Mucosa of stomach (tissue), 1 donor: ENCODE measurements around the gene SLK.

ENCODE experiments used
- H3K27me3 ChIP-seq: one replicate; pipeline ENCODE4 v1.7.0; 2013; ENCODE audit warnings: mild to moderate bottlenecking, low read length; ENCODE audit not compliant: control insufficient read depth, insufficient read depth
- H3K36me3 ChIP-seq: one replicate; pipeline ENCODE4 v1.7.0; 2013; ENCODE audit warnings: low read length; ENCODE audit not compliant: control insufficient read depth, insufficient read depth
- H3K4me1 ChIP-seq: one replicate; pipeline ENCODE4 v1.7.0; 2013; ENCODE audit warnings: mild to moderate bottlenecking, low read length; ENCODE audit not compliant: control insufficient read depth, insufficient read depth
- H3K4me3 ChIP-seq: one replicate; pipeline ENCODE4 v1.7.0; 2013; ENCODE audit warnings: low read length
- H3K9ac ChIP-seq: one replicate; pipeline ENCODE4 v1.7.0; 2013; ENCODE audit warnings: mild to moderate bottlenecking, low read length, moderate library complexity
- H3K9me3 ChIP-seq: one replicate; pipeline ENCODE4 v1.7.0; 2013; ENCODE audit warnings: mild to moderate bottlenecking, low read length, moderate library complexity; ENCODE audit not compliant: control insufficient read depth
- donor health status: Pancreatic carcinoma.

The SLK gene

GRCh38 chr10:104072786-104073185, 105.8 kb downstream of the SLK start:
- Histone ChIP-seq H3K9ac (no peak overlapping the region), H3K4me1 (peaks cover 37% of the 10 kb centered on the region), H3K36me3 (peaks cover 7% of the 10 kb centered on the region), H3K27me3 (no peaks in the 10 kb centered on the region), H3K9me3 (no peaks in the 10 kb centered on the region), H3K4me3 (no peak overlapping the region)

GRCh38 chr10:104074505-104074904, 107.6 kb downstream of the SLK start:
- Histone ChIP-seq H3K27me3 (no peaks in the 10 kb centered on the region), H3K4me1 (peaks cover 25% of the 10 kb centered on the region), H3K4me3 (no peak overlapping the region), H3K36me3 (peaks cover 7% of the 10 kb centered on the region), H3K9ac (no peak overlapping the region), H3K9me3 (no peaks in the 10 kb centered on the region)

- Histone ChIP-seq H3K4me3 (no peak overlapping the region), H3K27me3 (no peaks in the 10 kb centered on the region), H3K9ac (no peak overlapping the region), H3K4me1 (peaks cover 12% of the 10 kb centered on the region), H3K9me3 (no peaks in the 10 kb centered on the region), H3K36me3 (peaks cover 7% of the 10 kb centered on the region)
Measured at GRCh38 chr10:104076743-104077160, 109.8 kb downstream of the SLK start.

GRCh38 chr10:104077247-104077646, 110.3 kb downstream of the SLK start:
- Histone ChIP-seq H3K4me3 (no peak overlapping the region), H3K9ac (no peak overlapping the region), H3K9me3 (no peaks in the 10 kb centered on the region), H3K27me3 (no peaks in the 10 kb centered on the region), H3K36me3 (peaks cover 7% of the 10 kb centered on the region), H3K4me1 (peaks cover 12% of the 10 kb centered on the region)

GRCh38 chr10:104077663-104078151, 110.8 kb downstream of the SLK start:
- H3K9ac ChIP-seq, result no peak overlapping the region
- peaks cover 7% of the 10 kb centered on the region for H3K36me3 ChIP-seq
- H3K9me3 ChIP-seq, result no peaks in the 10 kb centered on the region
- no peaks in the 10 kb centered on the region for H3K27me3 ChIP-seq
- peaks cover 12% of the 10 kb centered on the region for H3K4me1 ChIP-seq
- H3K4me3 ChIP-seq, result no peak overlapping the region
